HG03175 (cell line): Measurements from ENCODE around the gene PAX7.
"Not testable (repeated sequence)": the region's sequence is repeated elsewhere in the genome, so short reads cannot be mapped to it uniquely, and the experiment has no call there.

Experiments used
- ATAC-seq: cut with Tn5 transposase; IDR thresholded peaks from one replicate; pipeline ENCODE4 v1.9.1; 2021; ENCODE audit warnings: mild to moderate bottlenecking, moderate library complexity; ENCODE audit not compliant: unreplicated experiment

The PAX7 gene

DNA sequence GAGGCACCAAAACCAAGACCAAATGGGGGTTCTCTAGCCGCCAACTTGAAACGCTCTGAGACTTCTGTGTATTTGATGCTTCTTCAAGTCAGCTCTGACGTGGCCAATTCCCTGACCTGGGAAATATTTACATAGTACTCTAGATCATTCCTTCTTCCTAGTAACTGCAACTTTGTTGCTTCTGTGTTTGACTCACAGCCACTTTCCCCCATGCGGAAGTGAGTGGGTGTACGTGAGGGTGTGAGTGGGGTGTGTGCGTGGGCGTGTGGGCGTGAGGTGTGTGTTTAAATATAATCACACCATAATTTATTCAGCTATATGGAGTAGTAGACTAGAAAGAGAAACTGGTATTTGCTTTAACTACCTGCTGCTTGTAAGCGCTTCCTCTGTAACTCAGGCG is 117.8 kb downstream of the PAX7 start:
- ATAC-seq, result no peak

DNA sequence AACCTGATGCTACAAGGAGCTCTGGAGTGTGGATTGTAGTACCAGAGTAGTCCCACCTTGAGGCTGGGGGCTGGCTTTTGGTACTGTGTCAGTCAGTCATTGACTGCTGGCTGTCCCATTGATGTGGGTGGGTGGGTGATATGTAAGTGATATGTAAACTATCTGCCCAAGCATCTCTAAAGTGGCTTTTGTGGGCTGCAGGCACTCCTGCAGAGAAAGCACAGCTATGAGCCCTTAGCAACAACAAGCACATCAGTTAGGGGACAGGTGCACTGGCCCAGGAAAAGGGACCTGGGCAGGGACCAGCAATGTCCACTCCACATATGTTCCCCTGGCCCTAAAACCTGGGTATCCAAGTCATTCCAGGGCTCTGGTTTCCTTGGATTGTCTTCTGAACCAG is 118.9 kb downstream of the PAX7 start:
- no peak for ATAC-seq

DNA sequence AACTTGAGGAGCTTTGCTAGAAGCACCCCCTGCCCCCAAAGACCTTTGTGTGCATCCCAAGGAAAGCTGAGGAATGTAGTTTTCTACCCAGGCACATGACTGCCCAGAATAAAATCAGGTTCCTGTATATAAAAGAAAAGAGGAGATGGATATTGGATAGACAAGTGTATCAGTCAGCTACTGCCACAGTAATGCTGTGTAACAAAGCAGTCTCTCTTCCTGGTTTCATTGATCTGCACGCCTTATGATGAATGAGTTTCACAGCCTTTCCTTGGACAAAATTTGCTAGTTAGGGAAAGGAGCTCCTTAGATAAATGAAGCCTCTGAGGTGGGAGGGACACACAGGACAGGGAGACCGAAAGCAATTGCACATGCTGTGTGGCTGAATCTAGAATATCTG is 120.0 kb downstream of the PAX7 start:
- ATAC-seq, result no peak

DNA sequence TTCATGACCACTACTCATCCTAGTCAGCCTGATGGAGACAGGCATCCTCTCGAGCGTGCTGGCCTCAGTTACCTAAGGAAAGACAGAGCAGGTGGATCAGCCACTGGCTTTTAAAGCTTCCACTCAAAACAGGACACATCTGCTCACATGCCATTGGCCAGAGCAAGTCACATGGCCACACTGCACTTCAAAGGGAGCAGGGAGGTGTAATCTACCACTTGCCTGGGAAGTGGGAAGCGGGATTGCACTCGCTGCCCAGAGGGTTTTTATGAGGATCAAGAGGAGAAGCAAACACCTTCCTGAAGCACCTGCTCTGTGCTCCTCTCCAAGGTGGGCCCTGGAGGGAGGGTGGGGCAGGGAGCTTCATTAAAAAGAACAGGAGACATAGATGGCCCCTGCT is 120.8 kb downstream of the PAX7 start:
- ATAC-seq, result no peak

DNA sequence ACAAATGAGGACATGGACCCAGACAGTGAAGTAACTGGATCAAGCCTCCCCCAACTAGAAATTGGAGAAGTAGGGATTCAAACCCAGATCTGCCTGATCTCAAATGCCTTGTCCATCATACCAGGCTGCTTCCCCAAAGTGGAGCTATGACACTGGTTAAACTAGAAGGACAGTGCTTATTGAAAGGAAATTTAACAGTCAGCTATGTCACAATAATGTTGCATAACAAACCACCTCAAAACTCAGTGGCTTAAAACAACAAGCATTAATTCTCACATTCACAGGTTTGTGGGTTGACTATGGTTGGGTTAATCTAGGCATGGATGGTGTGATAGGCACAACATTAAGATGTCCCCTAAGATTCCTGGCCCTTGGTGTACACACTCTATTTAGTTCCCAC is 121.8 kb downstream of the PAX7 start:
- no peak for ATAC-seq

DNA sequence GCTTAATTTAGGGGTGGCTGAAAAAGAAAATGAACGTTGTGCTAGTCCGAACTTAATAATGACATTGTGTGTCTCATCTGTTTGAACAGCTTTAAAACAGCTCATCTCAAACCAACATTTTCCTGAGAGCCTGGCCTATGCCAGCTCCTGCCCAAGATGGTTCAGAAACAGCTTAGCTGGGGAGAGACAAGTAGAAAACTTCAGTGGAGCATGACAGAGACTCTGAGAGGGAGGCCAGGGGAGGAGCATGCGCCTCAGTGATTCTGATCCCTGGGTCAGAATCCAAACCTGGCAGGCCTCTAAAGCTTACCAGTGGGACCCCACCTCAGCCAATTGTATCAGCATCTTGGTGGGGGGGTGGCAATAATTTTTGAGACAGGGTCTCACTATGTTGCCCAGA is 129.5 kb downstream of the PAX7 start:
- no peak for ATAC-seq

DNA sequence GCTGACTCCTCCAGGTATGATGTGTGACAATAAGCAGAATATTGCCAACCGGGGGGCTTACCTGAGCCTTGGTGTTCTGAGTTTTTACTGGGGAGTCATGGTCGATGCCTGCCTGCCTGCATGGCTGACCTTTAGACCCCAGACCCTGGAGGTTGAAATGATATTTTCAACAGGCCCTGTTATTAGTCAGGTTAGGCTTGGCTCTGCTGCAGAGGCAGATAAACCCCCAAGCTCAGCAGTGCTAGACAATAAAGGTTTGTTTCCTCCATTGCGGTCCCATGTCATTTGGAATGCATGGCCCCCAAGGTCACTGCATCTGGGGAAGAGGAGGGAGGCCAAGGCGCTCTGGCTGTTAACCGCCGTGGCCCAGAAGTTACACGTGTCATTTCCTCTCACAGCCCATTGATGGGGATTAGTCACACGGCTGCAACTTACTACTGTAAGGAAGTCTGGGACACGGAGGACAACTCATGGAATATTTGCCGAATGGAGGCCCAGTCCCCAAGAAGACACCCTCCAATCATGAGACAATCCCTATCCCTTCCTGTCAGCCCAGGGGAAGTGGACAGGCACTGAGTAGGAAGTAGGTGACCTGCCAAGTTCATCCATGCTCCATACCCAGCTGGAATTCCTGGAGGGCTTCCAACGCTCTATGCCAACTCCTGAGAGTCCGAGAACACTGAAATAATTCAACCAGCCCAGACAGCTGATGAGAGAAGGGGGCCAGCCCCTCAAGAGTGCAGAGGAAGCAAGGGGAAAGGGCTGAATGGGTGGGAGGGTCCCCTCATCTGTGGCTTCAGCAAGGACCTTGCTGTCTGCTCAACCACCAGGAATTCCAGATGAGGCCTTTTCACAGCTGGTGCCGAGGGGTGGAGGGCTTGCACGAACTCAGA is 131.5 kb downstream of the PAX7 start:
- ATAC-seq, result no peak

DNA sequence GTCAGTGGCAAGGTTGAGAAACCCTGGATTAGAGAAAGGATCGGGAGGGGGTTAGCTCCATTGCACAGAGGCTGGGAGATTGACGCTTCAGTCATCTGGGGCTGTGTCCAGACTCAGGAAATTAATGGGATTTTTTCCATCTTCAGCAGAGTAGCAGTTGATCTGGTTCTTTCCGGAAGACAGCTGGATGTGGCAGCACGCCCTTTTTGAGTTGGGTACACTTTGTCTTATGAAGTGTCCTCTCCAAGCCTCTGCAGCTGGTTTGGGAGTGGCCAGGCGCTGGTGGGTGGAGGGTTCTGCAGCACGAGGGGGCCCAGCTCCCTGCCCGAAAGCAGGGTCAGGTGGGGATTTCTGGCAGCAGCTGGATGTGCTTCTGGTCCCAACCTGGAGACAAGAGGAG is 133.7 kb downstream of the PAX7 start:
- ATAC-seq, result no peak

DNA sequence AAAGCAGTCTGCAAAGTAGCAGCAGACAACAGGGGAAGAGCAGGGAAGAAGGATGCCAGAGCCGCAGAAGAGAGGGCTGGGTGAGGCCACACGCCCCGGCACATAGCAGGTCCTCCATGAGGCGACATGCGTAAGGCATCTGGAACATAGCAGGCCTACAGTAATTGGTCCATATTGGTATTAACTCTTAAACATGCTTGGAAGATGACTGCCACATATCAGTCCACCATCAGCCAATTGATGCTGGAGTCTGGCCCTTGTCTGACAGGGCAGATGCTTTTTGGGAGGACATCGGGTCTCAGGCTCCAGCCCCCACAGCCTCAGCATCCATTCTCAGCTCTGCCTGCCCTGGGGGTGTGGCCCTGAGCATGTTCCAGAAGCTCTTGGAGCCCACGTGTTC is 135.1 kb downstream of the PAX7 start:
- ATAC-seq, result no peak

DNA sequence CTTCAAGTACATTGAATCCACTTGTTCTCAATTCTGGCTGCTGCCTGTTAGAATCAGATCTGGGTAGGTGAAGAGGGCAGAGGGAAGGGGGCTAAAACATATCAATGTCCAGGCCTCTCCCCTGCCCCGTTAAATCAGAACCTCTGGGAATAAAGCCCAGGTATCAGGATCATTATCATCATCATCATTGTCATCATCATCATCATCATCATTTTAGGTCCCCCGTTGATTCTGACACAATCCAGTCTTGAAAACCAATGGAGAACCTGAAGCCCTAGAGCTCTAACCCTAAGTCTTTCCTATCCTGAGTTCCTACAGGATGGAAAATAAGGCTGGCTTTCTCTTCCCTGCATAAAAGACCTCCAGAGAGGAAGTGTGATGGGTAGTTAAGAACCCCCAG is 135.7 kb downstream of the PAX7 start:
- no peak for ATAC-seq

DNA sequence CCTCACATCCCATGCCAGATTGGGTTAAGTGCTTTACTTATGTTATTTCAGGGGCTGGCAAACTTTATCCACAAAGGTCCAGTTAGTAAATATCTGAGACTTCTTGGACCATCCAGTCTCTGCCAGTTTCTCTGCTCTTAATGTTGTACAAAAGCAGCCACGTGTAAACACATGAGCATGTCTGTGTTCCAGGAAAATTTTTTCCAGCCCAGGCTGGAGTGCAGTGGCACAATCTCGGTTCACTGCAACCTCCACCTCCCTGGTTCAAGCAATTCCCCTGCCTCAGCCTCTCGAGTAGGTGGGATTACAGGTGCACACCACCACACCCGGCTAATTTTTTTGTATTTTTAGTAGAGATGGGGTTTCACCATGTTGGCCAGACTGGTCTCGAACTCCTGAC is 136.9 kb downstream of the PAX7 start:
- not testable (repeated sequence) for ATAC-seq

DNA sequence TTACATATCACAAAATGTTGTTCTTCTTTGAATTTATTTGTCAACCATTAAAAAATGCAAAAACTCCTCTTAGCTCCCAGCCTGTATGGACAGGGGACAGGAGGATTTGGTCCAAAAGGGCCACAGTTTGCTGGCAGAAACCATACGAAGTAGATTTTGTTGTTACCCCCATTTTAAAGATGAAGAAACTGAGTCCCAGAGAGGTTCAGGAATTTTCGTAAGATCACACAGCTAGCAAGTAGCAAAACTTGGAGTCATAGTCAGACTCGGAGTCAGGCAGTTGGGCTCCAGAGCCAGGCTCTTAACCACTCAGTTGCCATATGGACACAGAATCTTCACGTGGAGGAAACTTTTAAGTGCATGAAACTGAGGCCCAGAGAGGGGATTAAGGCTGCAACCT is 137.4 kb downstream of the PAX7 start:
- no peak for ATAC-seq

DNA sequence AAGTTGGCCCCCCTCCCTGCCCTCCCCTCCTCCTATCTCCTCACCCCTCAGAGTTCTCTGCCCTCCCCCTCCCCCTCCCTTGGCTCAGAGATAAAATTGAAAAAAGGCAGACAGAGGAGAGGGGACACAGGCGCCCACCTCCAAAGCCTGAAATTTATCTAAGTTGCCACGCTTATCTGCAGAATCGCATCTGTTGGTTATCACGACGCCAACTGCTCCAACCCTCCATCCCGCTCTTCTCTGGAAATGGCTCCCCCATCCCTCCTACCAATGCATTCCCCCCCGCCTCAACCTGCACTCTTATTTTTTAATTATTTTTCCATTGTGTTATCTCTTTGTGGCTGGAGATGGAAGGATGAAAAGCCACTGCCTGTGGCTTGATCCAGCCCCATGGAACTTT is 138.5 kb downstream of the PAX7 start:
- ATAC-seq, result no peak

DNA sequence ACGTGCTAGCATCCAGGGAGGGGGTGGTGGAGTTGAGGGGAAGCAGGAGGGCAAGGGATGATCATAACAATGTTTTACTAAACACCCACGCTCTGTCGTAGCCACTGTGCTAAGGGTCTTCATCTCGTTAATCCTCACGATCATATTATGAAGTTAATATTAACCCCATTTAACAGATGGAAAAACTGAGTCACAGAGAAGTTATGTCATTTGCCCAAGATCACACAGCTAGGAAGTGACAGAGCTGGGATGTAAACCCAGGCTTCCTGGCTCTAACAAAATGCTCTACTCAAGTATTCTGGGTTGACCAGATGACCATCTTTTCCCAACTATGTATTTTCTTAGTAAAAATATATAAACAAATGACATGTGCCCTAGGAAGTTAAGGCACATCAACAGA is 140.2 kb downstream of the PAX7 start:
- ATAC-seq, result no peak

DNA sequence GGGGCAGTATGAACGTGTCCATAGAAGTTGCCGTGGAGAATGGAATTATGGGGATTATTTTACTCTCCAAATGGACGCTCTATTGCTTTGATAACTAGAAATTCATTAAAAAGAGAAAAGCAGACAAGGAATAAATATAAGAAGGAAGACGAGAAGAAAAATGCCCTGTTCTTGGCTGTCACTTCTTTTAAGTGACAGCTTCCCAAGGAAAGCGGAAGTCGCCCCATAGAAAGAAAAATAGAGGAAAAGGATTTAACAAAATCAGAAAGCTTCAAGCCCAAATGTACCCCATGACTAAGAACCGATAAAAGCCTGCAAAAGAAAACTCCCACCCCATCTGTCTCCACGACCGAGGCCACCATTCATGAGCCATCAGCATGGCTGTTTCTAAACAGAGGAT is 143.1 kb downstream of the PAX7 start:
- no peak for ATAC-seq

DNA sequence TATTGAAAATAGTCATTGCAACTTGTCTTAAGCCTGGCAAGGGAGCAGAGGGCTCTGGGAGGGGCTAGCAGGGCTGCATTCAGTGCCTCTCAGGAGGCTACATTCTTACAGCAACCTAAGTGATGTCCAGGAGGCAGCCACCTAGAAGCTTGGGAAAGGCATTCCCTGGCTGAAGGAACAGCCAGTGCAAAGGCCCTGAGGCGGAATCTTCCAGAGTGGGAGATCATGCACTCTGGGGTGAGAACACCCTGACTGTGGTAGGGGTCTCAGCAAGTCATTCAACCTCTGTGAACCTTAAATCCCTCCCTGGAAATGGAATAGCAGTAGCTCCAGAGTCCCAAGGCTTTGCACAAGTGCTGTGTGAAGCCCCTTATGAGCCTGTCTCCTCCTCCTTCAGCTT is 144.7 kb downstream of the PAX7 start:
- ATAC-seq, result no peak

DNA sequence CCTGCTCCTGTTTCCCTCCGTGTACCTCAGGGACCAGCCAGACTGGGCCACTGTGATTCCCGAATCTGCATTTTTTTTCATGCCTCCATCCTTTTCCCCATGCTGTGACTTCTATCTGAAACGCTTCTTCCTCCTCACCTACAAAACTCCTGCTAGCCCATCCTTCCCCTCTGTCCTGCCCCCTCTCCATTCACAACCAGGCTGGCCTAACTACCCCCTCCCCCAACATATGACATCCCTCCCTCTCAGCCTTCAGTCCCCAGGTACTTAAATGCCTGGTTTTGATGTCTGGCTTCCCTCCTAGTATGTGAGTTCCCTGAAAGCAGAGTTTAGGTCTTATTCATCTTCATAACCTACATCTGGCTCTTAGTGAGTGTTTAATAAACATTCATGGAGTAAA is 146.1 kb downstream of the PAX7 start:
- no peak for ATAC-seq

DNA sequence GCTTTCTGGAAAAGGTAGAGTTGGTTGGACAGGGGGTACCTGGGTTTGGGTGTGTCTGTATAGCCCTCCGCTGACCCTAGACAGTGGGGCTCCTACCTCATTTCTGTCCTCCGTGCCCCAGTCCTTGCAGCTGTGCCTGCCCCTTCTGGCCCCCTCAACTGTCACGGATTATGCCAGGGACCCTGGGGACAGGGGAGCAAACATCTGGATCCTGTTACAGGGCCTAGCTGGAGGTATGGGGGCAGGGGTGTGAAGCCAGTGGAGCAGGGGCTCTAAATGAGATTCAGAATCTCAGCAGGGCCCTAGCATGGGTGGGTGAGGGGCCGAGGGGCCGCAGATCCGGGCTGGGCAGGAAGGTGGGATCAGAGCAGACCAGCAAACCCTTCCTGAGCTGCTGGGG is 147.8 kb downstream of the PAX7 start:
- no peak for ATAC-seq

DNA sequence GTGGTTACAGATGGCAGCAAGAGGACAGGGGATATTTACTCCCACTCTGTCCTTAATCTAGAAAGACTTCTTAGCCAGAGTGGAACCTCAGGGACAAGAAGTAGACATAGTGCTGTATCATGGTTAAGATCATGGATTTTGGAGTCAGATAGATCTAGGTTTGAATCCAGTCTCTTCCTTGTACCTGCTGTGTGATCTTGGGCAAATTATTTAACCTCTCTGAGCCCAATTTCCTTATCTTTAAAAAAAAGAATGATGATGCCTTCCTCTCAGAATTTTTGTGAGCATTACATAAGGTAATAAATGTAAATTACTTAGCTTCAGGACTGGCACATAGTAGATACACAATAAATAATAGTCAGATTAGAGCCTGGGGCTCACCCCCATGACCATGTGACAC is 150.4 kb downstream of the PAX7 start:
- ATAC-seq, result no peak

DNA sequence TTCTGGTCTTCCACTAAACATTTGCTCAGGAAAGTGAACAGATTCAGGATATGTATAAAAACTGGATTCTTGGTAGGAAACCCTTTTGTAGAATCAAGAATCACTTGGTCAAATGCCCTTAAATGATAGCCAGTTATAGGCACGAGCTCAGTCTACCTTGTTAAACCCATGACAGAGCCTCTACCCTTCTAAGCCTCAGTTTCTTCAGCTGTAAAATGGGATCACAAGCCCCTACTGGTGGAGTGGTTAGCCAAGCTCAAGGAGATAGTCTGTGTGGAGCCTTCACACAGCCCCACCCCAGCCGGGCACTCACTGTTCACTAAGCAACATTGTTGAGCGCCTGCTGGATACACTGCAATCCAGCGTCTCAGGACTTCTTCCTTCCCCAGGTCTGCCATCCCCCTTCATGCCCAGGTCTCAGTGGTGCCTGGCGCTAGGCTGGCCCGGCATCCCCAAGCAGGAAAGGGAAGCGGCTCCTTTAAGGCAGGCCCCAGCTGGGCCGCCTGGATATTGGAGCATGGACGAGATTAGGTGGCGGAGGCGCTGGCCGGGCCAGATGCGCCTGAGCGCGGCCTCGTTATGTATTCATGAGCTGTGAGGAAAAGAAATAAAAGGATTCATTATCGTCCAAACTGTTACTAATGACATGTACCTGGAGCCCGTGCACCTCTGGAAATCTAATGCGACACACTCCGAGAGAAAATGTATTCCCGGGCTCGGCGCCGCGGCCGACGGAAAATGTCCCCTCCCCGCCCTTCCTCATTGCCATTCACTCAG is 153.2 kb downstream of the PAX7 start:
- ATAC-seq, result no peak

DNA sequence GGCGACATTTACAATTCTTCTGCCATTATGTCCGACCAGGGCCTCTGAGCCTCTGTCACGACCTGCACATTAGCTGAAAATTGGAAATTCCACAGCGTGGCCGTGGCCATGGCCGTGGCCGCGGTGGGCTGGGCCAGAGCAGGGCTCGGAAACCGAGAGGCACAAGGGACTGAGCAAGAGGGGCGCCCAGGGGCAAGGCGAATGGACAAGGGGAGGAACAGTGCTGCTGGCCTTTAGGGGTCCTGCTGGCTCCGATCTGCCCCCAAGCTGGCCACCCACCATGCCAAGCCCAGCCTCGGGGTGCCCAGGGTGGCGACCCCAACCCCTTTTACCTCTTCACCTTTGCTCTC is 153.8 kb downstream of the PAX7 start:
- ATAC-seq, result no peak

DNA sequence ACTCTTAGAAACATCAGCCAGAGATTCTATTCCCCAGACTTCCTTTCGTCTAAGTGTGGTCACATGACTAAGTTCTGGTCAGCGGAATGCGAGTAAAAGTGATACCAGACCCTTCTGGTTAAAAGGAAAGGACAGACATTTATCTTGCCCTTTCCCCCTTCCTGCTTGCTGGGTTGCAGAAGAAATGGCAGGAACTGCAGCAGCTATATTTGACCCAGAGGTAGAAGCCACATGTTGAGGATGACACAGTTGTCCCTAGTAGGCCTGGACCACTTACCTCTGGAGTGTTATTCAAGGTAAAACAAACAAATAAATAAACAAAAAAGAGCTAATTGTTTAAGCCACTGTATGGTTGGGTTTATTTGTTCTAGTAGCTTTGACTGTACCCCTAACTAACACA is 155.5 kb downstream of the PAX7 start:
- ATAC-seq, result no peak
